ENCODE measurements around the gene DCLK1. TPM values are rescaled to one million over a fixed set of nuclear protein-coding genes. Genes with fewer than 3 reads are reported as not detected.

Gene DCLK1
- total and polyA plus RNA-seq, 4 experiments from 2014 or later: not detected

DNA sequence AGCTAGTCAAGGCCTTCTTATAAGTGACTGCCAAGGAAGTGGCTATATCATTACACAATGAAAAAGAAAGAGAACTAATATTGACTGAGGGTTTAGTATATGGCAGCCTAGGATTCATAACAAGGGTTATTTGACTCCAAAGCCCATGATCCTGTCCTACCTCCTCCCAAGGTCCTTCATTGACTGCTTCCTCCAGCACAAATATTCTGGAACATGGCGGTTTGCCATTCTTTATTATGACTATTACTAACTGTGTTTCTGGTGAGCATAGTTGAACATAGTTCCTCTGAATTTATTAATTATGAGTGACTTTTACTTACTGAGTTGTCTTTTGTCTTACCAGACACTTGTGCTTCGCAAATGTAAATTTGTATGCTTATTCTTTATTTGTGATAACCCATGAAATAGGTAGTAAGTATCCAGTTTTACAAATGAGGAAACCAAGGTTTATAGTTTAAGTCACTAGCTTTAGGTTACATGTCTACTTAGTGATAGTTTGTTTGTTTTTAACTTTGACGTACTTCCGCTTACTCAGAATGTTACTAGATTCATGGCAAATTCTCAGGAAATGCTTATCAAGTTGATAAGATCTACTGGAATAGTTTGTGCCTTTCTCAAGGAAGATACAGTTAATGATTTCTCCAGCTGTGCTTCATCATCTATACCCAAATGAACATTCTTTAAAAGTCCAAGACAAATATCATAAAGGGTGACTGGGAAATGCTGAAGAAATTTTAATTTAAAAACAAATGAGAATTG is 15.5 kb upstream of the DCLK1 start:
- Histone ChIP-seq H3K36me3 (ENCODE audit: insufficient read depth, low read length) (no peaks in the 10 kb centered on the region), H3K27me3 (ENCODE audit: insufficient read depth, low read length) (no peaks in the 10 kb centered on the region), H3K4me1 (ENCODE audit: insufficient read depth, low read length) (no peaks in the 10 kb centered on the region), H3K4me3 (ENCODE audit: low read length in 2 of 2) (no peak overlapping the region), H3K9me3 (ENCODE audit: control insufficient read depth in 1 of 2, low read length in 2 of 2) (no peaks in the 10 kb centered on the region), H3K27ac (ENCODE audit: low read depth, low read length) (no peak overlapping the region)
- ChIA-PET CTCF (ENCODE audit: partially characterized antibody) (no interaction called here), POLR2A (ENCODE audit: partially characterized antibody) (no interaction called here)
- H3K27me3 Mint-ChIP-seq: no peaks in the 10 kb centered on the region
- no peak overlapping the region for H3K4me3 Mint-ChIP-seq
- intact Hi-C loops (cut with micrococcal nuclease): no loop called here
- peaks cover 0 to 11% (median 6%) of the 10 kb centered on the region in 8 donors for H3K9me3 Mint-ChIP-seq
- H3K27ac Mint-ChIP-seq: no peak overlapping the region
- DNase-seq: no peak
- no peaks in the 10 kb centered on the region for H3K4me1 Mint-ChIP-seq
- H3K36me3 Mint-ChIP-seq: no peaks in the 10 kb centered on the region

DNA sequence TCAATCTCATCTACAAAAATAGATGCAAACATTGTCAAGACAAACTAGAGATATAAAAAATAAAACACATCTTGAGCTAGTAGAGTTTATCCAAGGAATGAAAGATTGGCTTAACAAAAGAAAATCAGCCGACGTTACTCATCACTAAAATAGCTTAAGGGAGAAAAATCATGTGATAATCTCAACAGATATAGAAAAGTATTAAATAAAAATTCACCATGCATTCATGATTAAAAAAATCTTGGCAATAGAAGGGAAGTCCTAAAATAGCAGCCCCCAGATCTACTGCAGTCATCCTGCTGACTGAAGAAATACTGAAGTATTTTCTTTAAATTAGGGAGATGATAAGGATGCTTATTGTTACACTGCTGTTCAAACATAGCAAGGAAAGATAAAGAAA is 12.6 kb upstream of the DCLK1 start:
- no peaks in the 10 kb centered on the region for H3K36me3 ChIP-seq (ENCODE audit: insufficient read depth, low read length)
- Mint-ChIP-seq H3K4me3 (no peak overlapping the region), H3K27me3 (no peaks in the 10 kb centered on the region), H3K9me3 (peaks cover 0 to 6% (median 2%) of the 10 kb centered on the region in 8 donors), H3K36me3 (no peaks in the 10 kb centered on the region), H3K27ac (no peak overlapping the region), H3K4me1 (no peaks in the 10 kb centered on the region)
- H3K27ac ChIP-seq (ENCODE audit: low read depth, low read length): no peak overlapping the region
- no peak overlapping the region for H3K4me3 ChIP-seq (ENCODE audit: low read length in 2 of 2)
- ChIA-PET POLR2A (ENCODE audit: partially characterized antibody) (no interaction called here), CTCF (ENCODE audit: partially characterized antibody) (no interaction called here)
- H3K27me3 ChIP-seq (ENCODE audit: insufficient read depth, low read length): no peaks in the 10 kb centered on the region
- no peaks in the 10 kb centered on the region for H3K9me3 ChIP-seq (ENCODE audit: control insufficient read depth in 1 of 2, low read length in 2 of 2)
- no peaks in the 10 kb centered on the region for H3K4me1 ChIP-seq (ENCODE audit: insufficient read depth, low read length)
- intact Hi-C loops (cut with micrococcal nuclease): no loop called here
- DNase-seq: no peak

DNA sequence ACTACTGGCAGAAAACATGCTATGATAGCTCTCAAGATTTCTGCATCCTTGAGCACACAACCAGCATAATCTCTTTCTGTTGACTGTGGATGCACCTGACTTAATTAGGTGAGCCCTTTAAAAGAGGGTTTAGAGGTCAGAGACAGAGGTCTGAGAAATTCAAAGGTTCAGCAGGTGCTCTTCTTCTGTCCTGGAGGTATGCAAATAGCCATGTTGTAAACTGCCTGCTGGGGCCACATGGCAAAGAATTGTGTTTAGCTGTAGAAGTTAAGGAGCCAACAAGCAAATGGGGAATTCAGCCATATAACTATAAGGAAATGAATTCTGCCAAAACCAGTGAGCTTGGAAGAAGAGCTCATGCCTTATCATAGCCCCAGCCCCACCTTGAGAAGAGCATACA is 11.6 kb upstream of the DCLK1 start:
- Mint-ChIP-seq H3K27ac (no peak overlapping the region), H3K4me1 (no peaks in the 10 kb centered on the region), H3K27me3 (no peaks in the 10 kb centered on the region), H3K9me3 (peaks cover 0 to 7% (median 0%) of the 10 kb centered on the region in 8 donors), H3K36me3 (no peaks in the 10 kb centered on the region), H3K4me3 (no peak overlapping the region)
- no peak for DNase-seq
- Histone ChIP-seq H3K9me3 (ENCODE audit: control insufficient read depth in 1 of 2, low read length in 2 of 2) (no peaks in the 10 kb centered on the region), H3K4me1 (ENCODE audit: insufficient read depth, low read length) (no peaks in the 10 kb centered on the region), H3K36me3 (ENCODE audit: insufficient read depth, low read length) (no peaks in the 10 kb centered on the region), H3K27me3 (ENCODE audit: insufficient read depth, low read length) (no peaks in the 10 kb centered on the region), H3K27ac (ENCODE audit: low read depth, low read length) (no peak overlapping the region), H3K4me3 (ENCODE audit: low read length in 2 of 2) (no peak overlapping the region)
- CTCF ChIA-PET (ENCODE audit: partially characterized antibody): no interaction called here
- intact Hi-C loops (cut with micrococcal nuclease): no loop called here
- POLR2A ChIA-PET (ENCODE audit: partially characterized antibody): no interaction called here

DNA sequence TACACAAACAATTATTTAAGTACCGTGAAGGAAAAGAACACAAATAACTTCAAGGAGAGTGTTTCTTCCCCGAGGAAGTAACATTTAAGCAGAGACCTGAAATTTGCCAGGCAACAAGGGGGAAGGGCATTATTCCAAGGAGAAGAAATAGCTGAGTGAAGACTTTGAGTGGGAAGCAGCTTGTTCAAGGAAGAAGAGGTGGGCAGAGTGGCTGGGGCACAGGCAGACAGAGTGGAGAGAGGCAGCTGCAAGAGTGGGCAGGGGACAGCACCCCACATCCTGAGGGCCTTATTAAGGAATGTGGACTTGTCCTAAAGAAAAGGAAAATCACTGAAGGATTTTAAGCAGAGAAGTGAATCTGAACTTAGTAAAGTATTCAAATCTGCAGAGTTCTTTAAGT is 4.7 kb upstream of the DCLK1 start:
- no peak overlapping the region for H3K4me3 ChIP-seq (ENCODE audit: low read length in 2 of 2)
- Mint-ChIP-seq H3K4me1 (no peaks in the 10 kb centered on the region), H3K36me3 (no peaks in the 10 kb centered on the region), H3K4me3 (no peak overlapping the region), H3K27me3 (peaks cover 6 to 20% of the 10 kb centered on the region in 2 donors), H3K9me3 (peaks cover 0 to 7% (median 2%) of the 10 kb centered on the region in 8 donors), H3K27ac (no peak overlapping the region)
- ChIA-PET POLR2A (ENCODE audit: partially characterized antibody) (no interaction called here), CTCF (ENCODE audit: partially characterized antibody) (no interaction called here)
- no peaks in the 10 kb centered on the region for H3K36me3 ChIP-seq (ENCODE audit: insufficient read depth, low read length)
- no peak for DNase-seq
- intact Hi-C loops (cut with micrococcal nuclease): no loop called here
- no peaks in the 10 kb centered on the region for H3K27me3 ChIP-seq (ENCODE audit: insufficient read depth, low read length)
- no peaks in the 10 kb centered on the region for H3K4me1 ChIP-seq (ENCODE audit: insufficient read depth, low read length)
- H3K27ac ChIP-seq (ENCODE audit: low read depth, low read length): no peak overlapping the region
- no peaks in the 10 kb centered on the region for H3K9me3 ChIP-seq (ENCODE audit: control insufficient read depth in 1 of 2, low read length in 2 of 2)

DNA sequence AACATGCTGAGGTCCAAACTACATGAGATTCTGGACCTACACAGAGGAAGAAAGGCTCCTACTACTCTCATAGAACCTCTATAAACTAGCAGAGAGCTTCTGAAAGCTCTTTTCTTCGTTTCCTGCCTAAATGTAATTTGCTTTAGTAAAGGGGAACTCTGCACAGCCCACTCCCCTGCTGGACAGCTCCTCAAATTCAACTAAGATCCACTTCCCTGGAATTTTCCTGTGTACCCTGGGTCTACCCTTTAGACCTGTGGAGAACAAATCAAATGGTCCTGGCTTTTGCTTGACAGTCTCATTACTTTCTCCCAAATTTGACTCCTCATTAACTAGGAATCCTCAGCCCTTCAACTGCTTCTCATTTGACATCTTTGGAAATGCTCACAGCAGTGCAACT is 3.5 kb upstream of the DCLK1 start:
- Histone ChIP-seq H3K4me3 (ENCODE audit: low read length in 2 of 2) (no peak overlapping the region), H3K9me3 (ENCODE audit: control insufficient read depth in 1 of 2, low read length in 2 of 2) (no peaks in the 10 kb centered on the region), H3K27ac (ENCODE audit: low read depth, low read length) (no peak overlapping the region), H3K36me3 (ENCODE audit: insufficient read depth, low read length) (no peaks in the 10 kb centered on the region), H3K27me3 (ENCODE audit: insufficient read depth, low read length) (no peaks in the 10 kb centered on the region), H3K4me1 (ENCODE audit: insufficient read depth, low read length) (no peaks in the 10 kb centered on the region)
- Mint-ChIP-seq H3K4me3 (no peak overlapping the region), H3K9me3 (peaks cover 0 to 6% (median 0%) of the 10 kb centered on the region in 8 donors), H3K27me3 (peaks cover 12 to 26% of the 10 kb centered on the region in 2 donors), H3K27ac (no peak overlapping the region), H3K4me1 (no peaks in the 10 kb centered on the region), H3K36me3 (no peaks in the 10 kb centered on the region)
- CTCF ChIA-PET (ENCODE audit: partially characterized antibody): no interaction called here
- POLR2A ChIA-PET (ENCODE audit: partially characterized antibody): no interaction called here
- intact Hi-C loops (cut with micrococcal nuclease): no loop called here
- no peak for DNase-seq

DNA sequence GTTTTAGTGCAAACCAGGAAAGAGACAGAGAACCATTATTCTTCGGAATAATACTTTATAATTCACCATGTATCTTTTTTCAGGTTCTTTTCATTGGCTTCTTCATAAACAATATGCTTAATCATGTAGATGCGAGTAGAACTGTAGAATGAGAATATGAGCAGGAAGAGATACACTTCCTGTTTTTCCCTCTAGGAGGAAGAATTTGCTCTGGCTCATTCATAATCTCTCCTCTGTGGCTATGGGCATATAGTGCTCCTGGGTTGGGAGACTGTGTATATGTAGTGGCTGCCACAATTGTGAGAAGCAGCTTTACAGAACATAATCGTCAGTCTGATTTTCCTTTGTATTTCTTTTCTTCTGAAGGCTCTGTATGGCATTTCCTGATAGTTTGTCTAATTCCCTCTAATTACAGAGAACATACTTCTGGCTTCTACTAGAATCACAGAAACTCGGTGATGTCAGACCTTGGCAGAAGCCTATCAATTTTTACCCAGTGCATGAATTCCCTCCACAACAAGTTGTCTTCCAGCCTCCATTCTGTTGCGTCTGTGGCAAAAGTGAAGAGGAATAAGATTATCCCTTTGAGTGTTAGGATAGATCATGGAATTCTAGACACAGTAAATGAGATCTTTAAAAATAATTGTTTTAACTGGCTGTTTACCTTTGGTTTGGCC is 2.9 kb upstream of the DCLK1 start:
- Histone ChIP-seq H3K4me3 (ENCODE audit: low read length in 2 of 2) (no peak overlapping the region), H3K4me1 (ENCODE audit: insufficient read depth, low read length) (no peaks in the 10 kb centered on the region), H3K9me3 (ENCODE audit: control insufficient read depth in 1 of 2, low read length in 2 of 2) (no peaks in the 10 kb centered on the region), H3K27me3 (ENCODE audit: insufficient read depth, low read length) (no peaks in the 10 kb centered on the region), H3K27ac (ENCODE audit: low read depth, low read length) (no peak overlapping the region), H3K36me3 (ENCODE audit: insufficient read depth, low read length) (no peaks in the 10 kb centered on the region)
- DNase-seq: no peak
- Mint-ChIP-seq H3K27ac (no peak overlapping the region), H3K27me3 (peaks cover 12 to 27% of the 10 kb centered on the region in 2 donors), H3K36me3 (no peaks in the 10 kb centered on the region), H3K4me3 (no peak overlapping the region), H3K9me3 (peaks cover 0 to 6% (median 0%) of the 10 kb centered on the region in 8 donors), H3K4me1 (no peaks in the 10 kb centered on the region)
- ChIA-PET POLR2A (ENCODE audit: partially characterized antibody) (no interaction called here), CTCF (ENCODE audit: partially characterized antibody) (no interaction called here)
- intact Hi-C loops (cut with micrococcal nuclease): no loop called here

DNA sequence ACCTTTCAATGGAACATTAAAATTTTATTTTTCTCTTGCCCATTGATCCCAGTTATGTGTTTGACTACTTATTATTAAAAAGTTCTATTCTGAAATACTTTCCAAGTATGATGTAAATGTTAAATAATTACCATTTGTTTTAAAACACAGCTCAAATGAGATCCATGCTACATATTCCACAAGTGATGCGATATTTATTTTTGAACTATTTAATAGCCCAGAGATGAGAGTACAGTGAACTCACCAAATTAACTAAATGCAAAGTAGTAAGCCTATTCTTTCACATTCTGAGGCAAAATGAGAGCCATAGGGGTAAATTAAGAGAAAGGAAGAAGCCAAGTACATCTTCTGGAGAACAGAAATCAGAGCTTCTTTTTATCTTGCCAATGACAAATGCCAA is 1.2 kb upstream of the DCLK1 start:
- no peaks in the 10 kb centered on the region for H3K4me1 ChIP-seq (ENCODE audit: insufficient read depth, low read length)
- no peaks in the 10 kb centered on the region for H3K27me3 ChIP-seq (ENCODE audit: insufficient read depth, low read length)
- no peaks in the 10 kb centered on the region for H3K36me3 Mint-ChIP-seq
- no peaks in the 10 kb centered on the region for H3K9me3 ChIP-seq (ENCODE audit: control insufficient read depth in 1 of 2, low read length in 2 of 2)
- H3K36me3 ChIP-seq (ENCODE audit: insufficient read depth, low read length): no peaks in the 10 kb centered on the region
- H3K4me3 ChIP-seq (ENCODE audit: low read length in 2 of 2): no peak overlapping the region
- no peak overlapping the region for H3K27ac ChIP-seq (ENCODE audit: low read depth, low read length)
- peaks cover 0 to 3% (median 0%) of the 10 kb centered on the region in 8 donors for H3K9me3 Mint-ChIP-seq
- intact Hi-C loops (cut with micrococcal nuclease): no loop called here
- no peak for DNase-seq
- no peaks in the 10 kb centered on the region for H3K4me1 Mint-ChIP-seq
- H3K27ac Mint-ChIP-seq: no peak overlapping the region
- no peak overlapping the region for H3K4me3 Mint-ChIP-seq
- ChIA-PET POLR2A (ENCODE audit: partially characterized antibody) (no interaction called here), CTCF (ENCODE audit: partially characterized antibody) (interaction anchor here (0.6 kb wide), 1 partner anchor 34 kb away, joined by 3 read pairs; no protein-coding TSS in a partner anchor)
- peaks cover 12 to 27% of the 10 kb centered on the region in 2 donors for H3K27me3 Mint-ChIP-seq
